ENCODE data around the gene KDM4C. TPM values are rescaled to one million over a fixed set of nuclear protein-coding genes. Genes with fewer than 3 reads are reported as not detected.

The KDM4C gene
- polyA plus RNA-seq, 2 of the 4 experiments (the other 2 are of a cell fraction): 9.6 to 15.6 TPM

DNA sequence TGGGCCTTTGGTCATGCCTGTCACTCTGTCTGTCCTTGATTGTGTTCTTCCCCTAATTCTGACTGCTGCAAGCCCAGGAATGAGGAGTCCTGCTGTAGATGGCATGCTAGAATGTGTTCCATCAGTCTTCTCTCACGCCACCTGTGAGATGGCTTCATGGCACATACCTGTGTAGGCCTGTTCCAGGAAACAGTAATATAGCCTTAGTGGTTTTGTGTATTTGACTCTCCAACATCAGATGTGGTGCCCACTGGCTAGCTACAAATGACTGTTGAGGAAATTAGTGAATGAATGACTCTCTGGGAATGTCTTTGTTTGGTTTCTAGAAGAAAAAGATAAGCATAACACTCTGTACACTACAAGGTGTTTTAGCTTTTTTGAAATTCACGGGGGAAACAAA, 367.5 kb downstream of the KDM4C start:
- ATAC-seq (no peak), FAIRE-seq (no peak), DNase-seq (ENCODE audit: low read depth in 1 of 2, low spot score in 1 of 2) (no peak)
- Histone ChIP-seq H3K4me2 (no peak overlapping the region), H3K9me3 (no peaks in the 10 kb centered on the region), H3K27ac (no peak overlapping the region), H3K4me3 (no peak overlapping the region), H3K4me1 (0 out of 3 replicates have a peak, but pooled peaks cover 5% of the 10 kb centered on the region)
- ChIA-PET POLR2A (no interaction called here), CTCF (no interaction called here)
- 94% methylated on average over 2 of the region's 2 CpGs for WGBS (ENCODE audit: missing lambda C conversion rate)
- TF ChIP-seq ESRRA (IDR thresholded peaks at IDR 0.05; ENCODE audit: borderline replicate concordance, low read length) (no peak), HES2 (IDR thresholded peaks at IDR 0.05) (no peak), HOXB13 (CRISPR knock-in tag; IDR thresholded peaks at IDR 0.05; ENCODE audit: low read depth) (no peak), ZSCAN20 (CRISPR knock-in tag; IDR thresholded peaks at IDR 0.05) (no peak), RNF2 (IDR thresholded peaks at IDR 0.05; ENCODE audit: borderline replicate concordance, low read depth) (no peak), EHF (CRISPR knock-in tag; IDR thresholded peaks at IDR 0.05) (no peak), E2F6 (IDR thresholded peaks at IDR 0.05; ENCODE audit: borderline replicate concordance, low read depth) (no peak), HEYL (CRISPR knock-in tag; IDR thresholded peaks at IDR 0.05) (no peak), CBX2 (IDR thresholded peaks at IDR 0.05; ENCODE audit: borderline replicate concordance, low read depth) (no peak), KDM1A (IDR thresholded peaks at IDR 0.05; ENCODE audit: low read depth) (no peak), NR3C1 (IDR thresholded peaks at IDR 0.05) (no peak)
- TF ChIP-seq, protein P1, sequence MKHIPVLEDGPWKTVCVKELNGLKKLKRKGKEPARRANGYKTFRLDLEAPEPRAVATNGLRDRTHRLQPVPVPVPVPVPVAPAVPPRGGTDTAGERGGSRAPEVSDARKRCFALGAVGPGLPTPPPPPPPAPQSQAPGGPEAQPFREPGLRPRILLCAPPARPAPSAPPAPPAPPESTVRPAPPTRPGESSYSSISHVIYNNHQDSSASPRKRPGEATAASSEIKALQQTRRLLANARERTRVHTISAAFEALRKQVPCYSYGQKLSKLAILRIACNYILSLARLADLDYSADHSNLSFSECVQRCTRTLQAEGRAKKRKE (CRISPR knock-in tag; IDR thresholded peaks at IDR 0.05; ENCODE audit: low read depth): no peak

DNA sequence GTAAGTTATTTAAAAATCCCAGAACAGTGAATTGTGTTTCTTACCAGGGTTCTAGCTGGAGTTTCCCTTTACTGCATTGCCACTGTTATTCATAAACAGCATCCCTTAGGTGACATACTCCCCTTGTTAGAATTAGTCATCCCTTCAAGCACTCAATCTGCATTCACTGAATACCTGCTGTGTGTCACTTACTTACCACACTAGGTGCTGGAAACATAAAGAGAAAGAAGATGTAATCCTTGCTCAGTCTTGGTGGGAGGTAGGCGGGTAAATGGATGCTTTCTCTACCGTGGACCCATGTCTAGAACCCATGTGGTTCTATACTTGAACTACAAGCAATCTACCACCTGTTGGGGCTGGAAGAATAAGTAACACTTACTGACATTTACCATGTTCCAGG, 371.6 kb downstream of the KDM4C start:
- FAIRE-seq (no peak), DNase-seq (ENCODE audit: low read depth in 1 of 2, low spot score in 1 of 2) (no peak), ATAC-seq (no peak)
- Histone ChIP-seq H3K4me1 (no peaks in the 10 kb centered on the region), H3K4me2 (no peak overlapping the region), H3K4me3 (no peak overlapping the region), H3K27ac (no peak overlapping the region), H3K9me3 (no peaks in the 10 kb centered on the region)
- 72% methylated on average over 2 of the region's 2 CpGs for WGBS (ENCODE audit: missing lambda C conversion rate)
- TF ChIP-seq HOXB5 (CRISPR knock-in tag; IDR thresholded peaks at IDR 0.05) (no peak), MAZ (IDR thresholded peaks at IDR 0.05; ENCODE audit: borderline replicate concordance, low read depth, low read length) (no peak), PBX3 (IDR thresholded peaks at IDR 0.05) (no peak), HEYL (CRISPR knock-in tag; IDR thresholded peaks at IDR 0.05) (no peak), KDM5A (IDR thresholded peaks at IDR 0.05) (no peak), RFX5 (IDR thresholded peaks at IDR 0.05) (no peak), EP300 (IDR thresholded peaks at IDR 0.05) (no peak), SREBF2 (IDR thresholded peaks at IDR 0.05) (no peak), NR3C1 (IDR thresholded peaks at IDR 0.05) (no peak), HOXA7 (CRISPR knock-in tag; IDR thresholded peaks at IDR 0.05) (no peak)
- TF ChIP-seq, protein P2, sequence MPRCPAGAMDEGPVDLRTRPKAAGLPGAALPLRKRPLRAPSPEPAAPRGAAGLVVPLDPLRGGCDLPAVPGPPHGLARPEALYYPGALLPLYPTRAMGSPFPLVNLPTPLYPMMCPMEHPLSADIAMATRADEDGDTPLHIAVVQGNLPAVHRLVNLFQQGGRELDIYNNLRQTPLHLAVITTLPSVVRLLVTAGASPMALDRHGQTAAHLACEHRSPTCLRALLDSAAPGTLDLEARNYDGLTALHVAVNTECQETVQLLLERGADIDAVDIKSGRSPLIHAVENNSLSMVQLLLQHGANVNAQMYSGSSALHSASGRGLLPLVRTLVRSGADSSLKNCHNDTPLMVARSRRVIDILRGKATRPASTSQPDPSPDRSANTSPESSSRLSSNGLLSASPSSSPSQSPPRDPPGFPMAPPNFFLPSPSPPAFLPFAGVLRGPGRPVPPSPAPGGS (IDR thresholded peaks at IDR 0.05): no peak
- CTCF ChIA-PET: no interaction called here
- POLR2A ChIA-PET: no interaction called here

Data from A549 (cell line).